Keratinocyte (primary cell): Measurements from ENCODE around the gene CSNK1A1. TPM values are rescaled to one million over a fixed set of nuclear protein-coding genes. Genes with fewer than 3 reads are reported as not detected.

ENCODE experiments used
- DNase-seq: peaks from one replicate; pipeline ENCODE4 v3.0.0-alpha.2; 2011; ENCODE audit warnings: low read depth, missing footprints, low spot score
- FAIRE-seq: peaks from 2 replicates; lab custom pipeline; 2011; peaks lifted over from hg19 to GRCh38; lab: Jason Lieb, UNC
- H2AFZ ChIP-seq: 2 replicates; pipeline ENCODE4 v1.6.0; 2012; ENCODE audit warnings: low read length, control low read depth, inconsistent platforms; ENCODE audit not compliant: control insufficient read depth
- H3K27ac ChIP-seq: 2 replicates; pipeline ENCODE4 v1.5.1; 2011; ENCODE audit warnings: low read length; ENCODE audit not compliant: control insufficient read depth, insufficient read depth
- H3K27me3 ChIP-seq: 3 replicates; pipeline ENCODE4 v1.6.0; 2011; ENCODE audit warnings: low read length; ENCODE audit not compliant: control insufficient read depth, insufficient read depth; ENCODE audit errors: extremely low read depth
- H3K36me3 ChIP-seq, 2 experiments: 2 replicates in 1 of 2; 3 replicates in 1 of 2; pipeline ENCODE4 v1.5.1; 2011; ENCODE audit warnings: low read length in 2 of 2, mild to moderate bottlenecking in 1 of 2; ENCODE audit not compliant: control insufficient read depth in 2 of 2, insufficient read depth in 2 of 2; ENCODE audit errors: extremely low read depth in 1 of 2
- H3K4me1 ChIP-seq: 3 replicates; pipeline ENCODE4 v1.5.1; 2011; ENCODE audit warnings: low read length; ENCODE audit not compliant: control insufficient read depth, insufficient read depth; ENCODE audit errors: extremely low read depth
- H3K4me2 ChIP-seq: 3 replicates; pipeline ENCODE4 v1.6.0; 2011; ENCODE audit warnings: low read depth, low read length; ENCODE audit not compliant: control insufficient read depth, insufficient read depth; ENCODE audit errors: extremely low read depth
- H3K4me3 ChIP-seq, 3 experiments: fragments of 200-600 bp in 1 of 3; sonication (generic) in 1 of 3; 2 replicates in 2 of 3; 3 replicates in 1 of 3; pipeline ENCODE4 v1.5.1; 2011 to 2016; ENCODE audit warnings: low read length in 3 of 3, mild to moderate bottlenecking in 3 of 3, control low read depth in 2 of 3, inconsistent platforms in 1 of 3, low read depth in 1 of 3, mixed read lengths in 1 of 3, mixed run types in 1 of 3, moderate library complexity in 1 of 3; ENCODE audit not compliant: control insufficient read depth in 2 of 3, insufficient read depth in 2 of 3; ENCODE audit errors: extremely low read depth in 1 of 3
- H3K79me2 ChIP-seq: 2 replicates; pipeline ENCODE4 v1.6.0; 2012; ENCODE audit warnings: low read length; ENCODE audit not compliant: control insufficient read depth, insufficient read depth
- H3K9ac ChIP-seq: 3 replicates; pipeline ENCODE4 v1.6.0; 2011; ENCODE audit warnings: low read length; ENCODE audit not compliant: control insufficient read depth, insufficient read depth; ENCODE audit errors: extremely low read depth
- H3K9me1 ChIP-seq: 3 replicates; pipeline ENCODE4 v1.6.0; 2011; ENCODE audit warnings: low read length; ENCODE audit not compliant: control insufficient read depth, insufficient read depth; ENCODE audit errors: extremely low read depth
- H3K9me3 ChIP-seq: 2 replicates; pipeline ENCODE4 v1.5.1; 2012; ENCODE audit warnings: low read depth, low read length; ENCODE audit not compliant: control insufficient read depth
- H4K20me1 ChIP-seq: 3 replicates; pipeline ENCODE4 v1.6.0; 2011; ENCODE audit warnings: low read length; ENCODE audit not compliant: control insufficient read depth, insufficient read depth; ENCODE audit errors: extremely low read depth
- CTCF ChIP-seq, 3 experiments: IDR thresholded peaks in 1 of 3; conservative IDR thresholded peaks in 1 of 3; optimal IDR thresholded peaks in 1 of 3; 2 replicates in 2 of 3; 3 replicates in 1 of 3; pipeline versions ENCODE3 to v1.5.1; 2011; ENCODE audit warnings: low read length in 3 of 3, mild to moderate bottlenecking in 3 of 3, moderate library complexity in 2 of 3, control low read depth in 1 of 3, inconsistent platforms in 1 of 3; ENCODE audit not compliant: insufficient read depth in 2 of 3; ENCODE audit errors: extremely low read depth in 1 of 3
- EZH2 ChIP-seq: IDR thresholded peaks from one replicate; pipeline ENCODE4 v1.6.1; 2012; ENCODE audit warnings: inconsistent platforms, mild to moderate bottlenecking, low read length, moderate library complexity
- dilution Hi-C: fragments of 300-500 bp; cut with MboI; formaldehyde crosslinking; loops from one replicate; pipeline ENCODE4 v1.7.0; 2020; ENCODE audit warnings: low sequenced_read_pairs; ENCODE audit not compliant: extremely low pct_ligation_motif_present
- polyA plus RNA-seq, 5 experiments: library from polyadenylated mRNA; depleted of rRNA in 3 of 5; stranded (reverse) in 3 of 5; stranded (forward) in 1 of 5; unstranded in 1 of 5; fragments of >200 nt; gene quantifications; 1 replicate in 1 of 5; 2 replicates in 3 of 5; 3 replicates in 1 of 5; pipeline versions ENCODE4 v1.2.1 to v1.2.3, GENCODE V29; 2011 to 2012; ENCODE audit warnings: missing spikeins in 2 of 5, low read depth in 1 of 5, low replicate concordance in 1 of 5

The CSNK1A1 gene
- polyA plus RNA-seq, 1 donor (not counting 4 experiments of a cell fraction or from before 2014, with no cell fraction given) = 289 TPM

GRCh38 chr5:149504677-149505076 is 46.6 kb downstream of the CSNK1A1 start:
- Histone ChIP-seq H3K9ac (no peak overlapping the region), H3K79me2 (peaks cover 20% of the 10 kb centered on the region), H3K4me1 (no peaks in the 10 kb centered on the region), H3K9me1 (no peaks in the 10 kb centered on the region), H3K36me3 (peaks cover 32 to 48% of the 10 kb centered on the region in 2 experiments), H4K20me1 (peaks cover 2% of the 10 kb centered on the region), H2AFZ (no peak overlapping the region), H3K4me3 (no peak overlapping the region), H3K4me2 (no peak overlapping the region), H3K27me3 (no peaks in the 10 kb centered on the region), H3K27ac (no peak overlapping the region), H3K9me3 (no peaks in the 10 kb centered on the region)
- dilution Hi-C loops = no loop called here
- no peak for TF ChIP-seq EZH2
- no peak for TF ChIP-seq CTCF (optimal IDR thresholded peaks at IDR 0.05 in 1 of 3, IDR thresholded peaks at IDR 0.05 in 1 of 3, conservative IDR thresholded peaks at IDR 0.05 in 1 of 3; ENCODE audit: extremely low read depth in 1 of 3, insufficient read depth in 2 of 3, low read length in 3 of 3)
- no peak for DNase-seq
- no peak for FAIRE-seq

GRCh38 chr5:149503006-149503405 is 48.2 kb downstream of the CSNK1A1 start:
- no peak overlapping the region for H2AFZ ChIP-seq
- no peak overlapping the region for H3K4me3 ChIP-seq
- no peaks in the 10 kb centered on the region for H3K9me1 ChIP-seq
- H3K27me3 ChIP-seq = no peaks in the 10 kb centered on the region
- no peaks in the 10 kb centered on the region for H3K9me3 ChIP-seq
- no peaks in the 10 kb centered on the region for H3K4me1 ChIP-seq
- H3K9ac ChIP-seq = no peak overlapping the region
- H3K4me2 ChIP-seq = no peak overlapping the region
- H3K79me2 ChIP-seq = peaks cover 13% of the 10 kb centered on the region
- no peak overlapping the region for H3K27ac ChIP-seq
- TF ChIP-seq EZH2 (no peak), CTCF (optimal IDR thresholded peaks at IDR 0.05 in 1 of 3, IDR thresholded peaks at IDR 0.05 in 1 of 3, conservative IDR thresholded peaks at IDR 0.05 in 1 of 3; ENCODE audit: extremely low read depth in 1 of 3, insufficient read depth in 2 of 3, low read length in 3 of 3) (no peak)
- peaks cover 27 to 35% of the 10 kb centered on the region in 2 experiments for H3K36me3 ChIP-seq
- dilution Hi-C loops = no loop called here
- FAIRE-seq (no peak), DNase-seq (no peak)
- H4K20me1 ChIP-seq = peaks cover 2% of the 10 kb centered on the region
